Esophagus squamous epithelium (tissue), 4 donors: ENCODE data around the gene USP9X.

ENCODE experiments used
- POLR2A ChIP-seq, 4 donors: fragments of 450-650 bp; IDR thresholded peaks; one replicate each; pipeline ENCODE4 v1.6.1; 2017; ENCODE audit warnings: antibody characterized with exemption in 4 of 4, mild to moderate bottlenecking in 4 of 4, moderate library complexity in 3 of 4
- TF ChIP-seq, protein P1 (sequence below), 6 experiments: fragments of 450-650 bp in 4 of 6; fragments of 200-600 bp in 2 of 6; sonication (generic) in 2 of 6; IDR thresholded peaks; one replicate each; pipeline ENCODE4 v1.5.1; 2016 to 2019; ENCODE audit warnings: antibody characterized with exemption in 6 of 6, mild to moderate bottlenecking in 4 of 6, moderate library complexity in 4 of 6

DNA sequence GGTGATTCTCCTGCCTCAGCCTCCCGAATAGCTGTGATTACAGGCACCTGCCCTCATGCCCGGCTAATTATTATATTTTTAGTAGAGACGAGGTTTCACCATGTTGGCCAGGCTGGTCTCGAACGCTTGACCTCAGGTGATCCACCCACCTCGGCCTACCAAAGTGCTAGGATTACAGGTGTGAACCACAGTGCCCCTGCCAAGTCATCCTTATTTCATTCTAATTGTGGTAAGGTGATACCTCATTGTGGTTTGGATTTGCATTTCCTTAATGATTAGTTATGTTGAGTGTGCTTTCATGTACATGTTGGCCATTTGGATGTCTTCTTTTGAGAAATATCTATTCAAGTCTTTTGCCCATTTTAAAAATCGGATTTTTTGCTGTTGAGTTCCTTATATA lies 93.0 kb downstream of the USP9X start:
- TF ChIP-seq, protein P1, sequence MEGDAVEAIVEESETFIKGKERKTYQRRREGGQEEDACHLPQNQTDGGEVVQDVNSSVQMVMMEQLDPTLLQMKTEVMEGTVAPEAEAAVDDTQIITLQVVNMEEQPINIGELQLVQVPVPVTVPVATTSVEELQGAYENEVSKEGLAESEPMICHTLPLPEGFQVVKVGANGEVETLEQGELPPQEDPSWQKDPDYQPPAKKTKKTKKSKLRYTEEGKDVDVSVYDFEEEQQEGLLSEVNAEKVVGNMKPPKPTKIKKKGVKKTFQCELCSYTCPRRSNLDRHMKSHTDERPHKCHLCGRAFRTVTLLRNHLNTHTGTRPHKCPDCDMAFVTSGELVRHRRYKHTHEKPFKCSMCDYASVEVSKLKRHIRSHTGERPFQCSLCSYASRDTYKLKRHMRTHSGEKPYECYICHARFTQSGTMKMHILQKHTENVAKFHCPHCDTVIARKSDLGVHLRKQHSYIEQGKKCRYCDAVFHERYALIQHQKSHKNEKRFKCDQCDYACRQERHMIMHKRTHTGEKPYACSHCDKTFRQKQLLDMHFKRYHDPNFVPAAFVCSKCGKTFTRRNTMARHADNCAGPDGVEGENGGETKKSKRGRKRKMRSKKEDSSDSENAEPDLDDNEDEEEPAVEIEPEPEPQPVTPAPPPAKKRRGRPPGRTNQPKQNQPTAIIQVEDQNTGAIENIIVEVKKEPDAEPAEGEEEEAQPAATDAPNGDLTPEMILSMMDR (IDR thresholded peaks at IDR 0.05) = no peak
- TF ChIP-seq POLR2A (IDR thresholded peaks at IDR 0.05) = no peak
